MM.1S (cell line): ENCODE measurements around the gene DPYSL5.

Experiments
- DNase-seq: peaks from one replicate; pipeline ENCODE4 v3.0.0-alpha.2; 2015
- H2AFZ ChIP-seq: fragments of 300-600 bp; sonication (generic); 2 replicates; pipeline ENCODE4 v1.6.0; 2016; ENCODE audit warnings: antibody characterized with exemption, low read length
- H3F3A ChIP-seq: fragments of 300-600 bp; sonication (generic); 2 replicates; pipeline ENCODE4 v1.6.1; 2016; ENCODE audit warnings: mild to moderate bottlenecking, antibody characterized with exemption, low read length, moderate library complexity, mixed read lengths; ENCODE audit not compliant: insufficient read depth
- H3K27ac ChIP-seq: fragments of 300-600 bp; sonication (generic); 2 replicates; pipeline ENCODE4 v1.5.1; 2016; ENCODE audit warnings: mild to moderate bottlenecking, low read length
- H3K27me3 ChIP-seq: fragments of 300-600 bp; sonication (generic); replicated peaks from 2 replicates; pipeline ENCODE4 v1.6.0; 2016; ENCODE audit warnings: low read length; ENCODE audit not compliant: insufficient read depth
- H3K36me3 ChIP-seq: fragments of 300-600 bp; sonication (generic); replicated peaks from 2 replicates; pipeline ENCODE4 v1.6.1; 2016; ENCODE audit warnings: mild to moderate bottlenecking, low read length, mixed read lengths; ENCODE audit not compliant: insufficient read depth
- H3K4me1 ChIP-seq: fragments of 300-600 bp; sonication (generic); 2 replicates; pipeline ENCODE4 v1.6.1; 2016; ENCODE audit warnings: low read length, mixed read lengths
- H3K4me2 ChIP-seq: fragments of 300-600 bp; sonication (generic); 2 replicates; pipeline ENCODE4 v1.6.0; 2016; ENCODE audit warnings: low read depth, low read length
- H3K4me3 ChIP-seq: fragments of 300-600 bp; sonication (generic); 2 replicates; pipeline ENCODE4 v1.5.1; 2016; ENCODE audit warnings: low read length, mixed read lengths
- H3K79me2 ChIP-seq: fragments of 300-600 bp; sonication (generic); 2 replicates; pipeline ENCODE4 v1.6.1; 2016; ENCODE audit warnings: mixed run types, low read length, mixed read lengths
- H3K9ac ChIP-seq: fragments of 300-600 bp; sonication (generic); 2 replicates; pipeline ENCODE4 v1.6.1; 2016; ENCODE audit warnings: low read length, mixed read lengths
- H3K9me2 ChIP-seq: fragments of 300-600 bp; sonication (generic); replicated peaks from 2 replicates; pipeline ENCODE4 v1.6.1; 2016; ENCODE audit warnings: mild to moderate bottlenecking, low read length, mixed read lengths; ENCODE audit not compliant: insufficient read depth
- H3K9me3 ChIP-seq: fragments of 300-600 bp; sonication (generic); replicated peaks from 2 replicates; pipeline ENCODE4 v1.6.1; 2016; ENCODE audit warnings: mild to moderate bottlenecking, low read length, mixed read lengths; ENCODE audit not compliant: insufficient read depth
- H4K20me1 ChIP-seq: fragments of 300-600 bp; sonication (generic); 2 replicates; pipeline ENCODE4 v1.6.1; 2016; ENCODE audit warnings: mild to moderate bottlenecking, low read length, moderate library complexity, mixed read lengths; ENCODE audit not compliant: insufficient read depth
- CTCF ChIP-seq: fragments of 300-600 bp; sonication (generic); IDR thresholded peaks from 2 replicates; pipeline ENCODE4 v1.5.1; 2016; ENCODE audit warnings: antibody characterized with exemption, low read length, mixed read lengths
- EZH2 ChIP-seq: fragments of 300-600 bp; sonication (generic); optimal IDR thresholded peaks from 2 replicates; pipeline ENCODE3; 2017; ENCODE audit warnings: low read depth, mild to moderate bottlenecking, antibody characterized with exemption, low read length, mixed read lengths
- EZH2phosphoT487 ChIP-seq: fragments of 300-600 bp; sonication (generic); IDR thresholded peaks from 2 replicates; pipeline ENCODE4 v1.6.1; 2018; ENCODE audit warnings: antibody characterized with exemption, low read length

Gene DPYSL5

GRCh38 chr2:26809876-26810577, 37.9 kb upstream of the DPYSL5 start:
- TF ChIP-seq CTCF (no peak), EZH2phosphoT487 (no peak), EZH2 (no peak)
- DNase-seq = no peak
- H3K27ac ChIP-seq = no peak overlapping the region
- H3K27me3 ChIP-seq = peaks cover 6% of the 10 kb centered on the region; the same call in 1 of the 2 replicates
- no peaks in the 10 kb centered on the region for H3K4me1 ChIP-seq
- H3K36me3 ChIP-seq = no peaks in the 10 kb centered on the region
- H3F3A ChIP-seq = no peaks in the 10 kb centered on the region
- no peak overlapping the region for H3K9ac ChIP-seq
- H3K4me2 ChIP-seq = no peak overlapping the region
- H4K20me1 ChIP-seq = no peaks in the 10 kb centered on the region
- no peaks in the 10 kb centered on the region for H3K9me3 ChIP-seq
- no peak overlapping the region for H3K4me3 ChIP-seq
- no peak overlapping the region for H2AFZ ChIP-seq
- no peaks in the 10 kb centered on the region for H3K79me2 ChIP-seq
- H3K9me2 ChIP-seq = no peaks in the 10 kb centered on the region

GRCh38 chr2:26811261-26811660, 36.7 kb upstream of the DPYSL5 start:
- Histone ChIP-seq H3K4me2 (no peak overlapping the region), H3K9me2 (no peaks in the 10 kb centered on the region), H3K27me3 (peaks cover 6% of the 10 kb centered on the region; the same call in 1 of the 2 replicates), H3K4me1 (no peaks in the 10 kb centered on the region), H3K9me3 (no peaks in the 10 kb centered on the region), H3K79me2 (no peaks in the 10 kb centered on the region), H2AFZ (no peak overlapping the region), H3K36me3 (no peaks in the 10 kb centered on the region), H3K9ac (no peak overlapping the region), H3K4me3 (no peak overlapping the region), H4K20me1 (no peaks in the 10 kb centered on the region), H3K27ac (no peak overlapping the region), H3F3A (no peaks in the 10 kb centered on the region)
- DNase-seq = no peak
- TF ChIP-seq EZH2 (no peak), EZH2phosphoT487 (no peak)

- Histone ChIP-seq H3K9me2 (no peaks in the 10 kb centered on the region), H3K36me3 (no peaks in the 10 kb centered on the region), H3K79me2 (no peaks in the 10 kb centered on the region), H2AFZ (no peak overlapping the region), H3K4me2 (no peak overlapping the region), H4K20me1 (no peaks in the 10 kb centered on the region), H3K4me1 (no peaks in the 10 kb centered on the region), H3K9ac (no peak overlapping the region), H3K9me3 (no peaks in the 10 kb centered on the region), H3K27ac (no peak overlapping the region), H3K27me3 (peaks cover 6% of the 10 kb centered on the region; the same call in 1 of the 2 replicates), H3F3A (no peaks in the 10 kb centered on the region), H3K4me3 (no peak overlapping the region)
- TF ChIP-seq EZH2phosphoT487 (no peak), CTCF (no peak), EZH2 (no peak)
- no peak for DNase-seq
Observed at GRCh38 chr2:26811791-26812694, 35.9 kb upstream of the DPYSL5 start.
